ENCODE data around the gene FAM193B.

Gene FAM193B

DNA sequence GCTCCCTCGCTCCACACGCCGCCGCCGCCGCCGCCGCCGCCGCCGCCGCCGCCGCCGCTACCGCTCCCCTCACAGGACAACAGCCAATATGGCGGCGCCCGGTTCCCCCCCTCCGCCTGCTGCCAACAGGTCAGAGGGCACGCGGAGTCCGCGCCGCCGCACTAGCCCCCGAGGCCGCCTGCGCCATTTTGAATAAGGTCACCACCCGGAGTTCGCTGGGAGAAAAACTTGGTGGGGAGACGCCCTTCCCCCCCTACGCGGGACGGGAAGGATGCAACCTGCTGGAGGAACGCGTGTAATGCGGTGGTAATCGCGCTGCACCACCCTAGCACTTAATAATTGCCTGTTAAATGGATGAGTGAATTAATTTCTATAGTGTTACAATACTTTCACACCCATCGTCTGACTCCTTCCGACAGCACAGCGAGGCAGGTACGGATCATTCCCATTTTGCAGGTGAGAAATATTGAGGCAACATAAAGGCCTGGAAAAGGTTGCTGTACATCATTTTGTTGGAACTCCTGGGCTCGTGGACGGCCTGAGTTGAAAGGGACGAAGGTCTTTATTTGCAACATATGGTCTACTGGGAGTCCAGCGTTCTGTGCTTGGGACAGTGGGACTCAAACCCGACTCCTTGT is at the start of gene FAM193B:
Gene FAM193B (minus strand): TSS at position 90 of the 638 bp plus-strand sequence. CDS start 105 bp downstream, outside the sequence.
- DNase-seq (ENCODE audit: low read depth), result no peak

DNA sequence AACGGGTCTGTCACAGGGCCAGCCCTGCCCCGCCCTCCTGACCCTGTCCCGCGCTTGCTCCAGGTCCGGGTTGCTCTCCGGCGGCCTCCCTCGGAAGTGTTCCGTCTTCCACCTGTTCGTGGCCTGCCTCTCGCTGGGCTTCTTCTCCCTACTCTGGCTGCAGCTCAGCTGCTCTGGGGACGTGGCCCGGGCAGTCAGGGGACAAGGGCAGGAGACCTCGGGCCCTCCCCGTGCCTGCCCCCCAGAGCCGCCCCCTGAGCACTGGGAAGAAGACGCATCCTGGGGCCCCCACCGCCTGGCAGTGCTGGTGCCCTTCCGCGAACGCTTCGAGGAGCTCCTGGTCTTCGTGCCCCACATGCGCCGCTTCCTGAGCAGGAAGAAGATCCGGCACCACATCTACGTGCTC is 49.8 kb upstream of the FAM193B start:
- no peak for DNase-seq (ENCODE audit: low read depth)

DNA sequence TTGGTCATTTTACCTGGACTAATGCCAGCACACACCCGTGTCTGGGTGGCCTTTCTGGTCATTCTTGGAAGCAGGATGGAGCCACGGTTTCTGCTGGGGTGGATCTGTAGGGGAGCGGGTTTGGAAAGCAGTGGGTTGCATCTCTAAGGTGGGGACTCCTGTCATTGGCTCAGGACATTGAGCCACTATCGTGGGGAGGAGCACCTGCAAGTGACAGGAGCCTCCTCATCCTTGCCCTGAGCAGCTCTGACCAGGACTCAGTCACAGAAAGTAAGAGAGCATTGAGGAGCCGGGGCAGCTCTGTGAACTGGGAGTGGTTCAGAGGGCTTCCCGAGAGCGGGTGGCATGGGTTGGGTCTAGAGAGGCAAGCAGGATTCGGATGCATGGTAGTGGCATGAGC is 49.3 kb upstream of the FAM193B start:
- DNase-seq (ENCODE audit: low read depth), result no peak

DNA sequence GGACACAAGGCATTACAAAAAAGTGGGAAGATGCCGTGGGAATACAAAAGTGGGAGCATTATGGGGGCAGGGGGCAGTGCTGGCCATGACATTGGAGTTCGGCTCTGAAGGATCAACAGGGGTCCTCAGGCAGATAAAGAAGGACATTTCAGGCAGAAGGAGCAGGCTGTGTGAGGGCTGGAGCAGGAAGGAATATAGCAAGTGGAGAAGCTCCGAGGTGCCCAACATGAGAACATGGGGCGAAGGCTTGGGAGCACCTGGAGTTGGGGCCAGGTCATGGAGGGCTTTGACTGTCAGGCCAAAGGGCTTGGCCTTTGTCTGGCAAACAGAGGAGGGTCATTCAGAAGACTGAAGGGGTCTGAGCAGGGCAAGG is 48.1 kb upstream of the FAM193B start:
- DNase-seq (ENCODE audit: low read depth), result no peak

DNA sequence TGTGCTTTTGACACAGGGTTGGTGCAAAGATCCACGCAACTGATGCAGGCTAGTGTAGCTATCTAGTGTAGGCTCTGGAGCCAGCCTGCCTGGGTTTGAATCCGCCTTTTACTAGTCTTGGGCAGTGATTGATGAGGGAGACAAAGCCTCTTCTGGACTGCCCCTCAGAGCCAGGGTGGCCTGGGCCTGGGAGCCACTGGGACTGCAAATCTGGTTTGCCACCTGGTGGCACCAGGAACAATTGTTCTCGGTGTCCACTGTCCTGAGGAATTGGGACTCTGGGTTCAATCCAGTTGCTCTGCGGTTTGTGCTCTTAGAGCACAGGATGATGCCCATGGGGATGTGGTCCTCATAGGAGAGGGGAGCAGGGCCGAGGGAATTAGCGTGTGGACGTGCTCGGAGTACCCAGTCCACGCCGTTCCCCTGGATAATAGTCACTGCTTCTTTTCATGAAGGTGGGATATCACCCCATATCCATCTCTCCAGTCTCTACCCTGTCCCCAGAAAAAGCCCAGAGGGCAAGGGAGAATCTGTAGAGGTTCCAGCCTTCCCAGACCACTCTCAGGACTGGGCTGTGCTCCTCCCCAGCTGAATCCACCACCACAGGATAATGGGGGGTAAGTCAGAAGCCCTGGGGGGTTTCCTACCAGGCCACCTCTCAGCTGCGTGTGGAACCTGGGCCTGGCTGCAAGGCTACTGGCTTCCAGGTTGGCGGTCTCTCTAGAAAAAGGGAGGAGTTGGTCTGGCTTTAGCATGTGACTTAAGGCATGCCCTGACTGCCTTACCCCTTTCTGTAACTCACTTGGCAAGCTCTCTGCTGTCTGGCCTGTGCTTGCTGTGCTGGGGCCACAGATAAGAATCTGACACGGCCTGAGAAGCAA is 47.5 kb upstream of the FAM193B start:
- DNase-seq (ENCODE audit: low read depth), result no peak

DNA sequence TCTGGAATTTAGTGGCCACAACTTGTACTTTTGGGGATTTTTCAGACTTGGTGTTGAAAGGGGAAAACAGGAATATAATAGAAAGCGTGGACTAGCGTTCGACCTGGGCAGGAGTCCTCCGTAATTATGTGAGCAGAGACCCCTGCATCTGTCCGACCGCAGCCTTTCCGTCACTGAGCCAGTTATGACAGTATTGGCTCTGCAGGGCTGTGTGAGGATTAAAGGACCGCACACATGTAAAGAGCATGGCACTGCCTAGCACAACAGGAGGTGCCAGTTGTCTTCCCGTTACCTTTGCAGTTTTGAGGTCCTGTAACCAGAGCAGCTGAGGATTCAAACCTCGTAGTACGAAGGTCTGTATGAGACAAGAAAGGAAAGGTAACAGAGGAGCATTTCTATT is 46.8 kb upstream of the FAM193B start:
- DNase-seq (ENCODE audit: low read depth), result no peak

DNA sequence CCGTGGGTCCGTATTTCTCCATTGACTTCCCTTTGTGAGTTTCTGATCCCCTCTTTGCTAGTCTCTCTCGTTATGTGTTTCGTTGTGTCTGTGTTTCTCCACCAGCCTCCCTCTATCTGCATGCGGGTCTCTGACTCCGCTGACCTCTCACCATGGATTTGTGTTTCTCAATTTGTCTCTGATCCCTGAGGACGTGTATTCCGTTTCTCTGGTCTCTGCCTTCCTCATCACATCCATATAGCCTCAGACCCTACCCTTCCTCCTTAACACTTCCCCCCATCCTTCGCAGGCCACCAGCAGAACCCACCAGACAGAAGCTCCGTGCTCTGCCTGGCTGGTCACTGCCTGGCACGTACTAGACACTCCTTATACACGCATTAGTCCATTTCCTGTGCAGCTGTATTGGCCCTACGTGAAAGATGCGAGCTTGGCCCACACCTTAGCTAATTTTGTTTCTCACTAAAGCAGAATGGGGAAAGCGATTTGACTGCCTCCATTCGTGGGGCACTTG is 46.2 kb upstream of the FAM193B start:
- DNase-seq (ENCODE audit: low read depth), result no peak

DNA sequence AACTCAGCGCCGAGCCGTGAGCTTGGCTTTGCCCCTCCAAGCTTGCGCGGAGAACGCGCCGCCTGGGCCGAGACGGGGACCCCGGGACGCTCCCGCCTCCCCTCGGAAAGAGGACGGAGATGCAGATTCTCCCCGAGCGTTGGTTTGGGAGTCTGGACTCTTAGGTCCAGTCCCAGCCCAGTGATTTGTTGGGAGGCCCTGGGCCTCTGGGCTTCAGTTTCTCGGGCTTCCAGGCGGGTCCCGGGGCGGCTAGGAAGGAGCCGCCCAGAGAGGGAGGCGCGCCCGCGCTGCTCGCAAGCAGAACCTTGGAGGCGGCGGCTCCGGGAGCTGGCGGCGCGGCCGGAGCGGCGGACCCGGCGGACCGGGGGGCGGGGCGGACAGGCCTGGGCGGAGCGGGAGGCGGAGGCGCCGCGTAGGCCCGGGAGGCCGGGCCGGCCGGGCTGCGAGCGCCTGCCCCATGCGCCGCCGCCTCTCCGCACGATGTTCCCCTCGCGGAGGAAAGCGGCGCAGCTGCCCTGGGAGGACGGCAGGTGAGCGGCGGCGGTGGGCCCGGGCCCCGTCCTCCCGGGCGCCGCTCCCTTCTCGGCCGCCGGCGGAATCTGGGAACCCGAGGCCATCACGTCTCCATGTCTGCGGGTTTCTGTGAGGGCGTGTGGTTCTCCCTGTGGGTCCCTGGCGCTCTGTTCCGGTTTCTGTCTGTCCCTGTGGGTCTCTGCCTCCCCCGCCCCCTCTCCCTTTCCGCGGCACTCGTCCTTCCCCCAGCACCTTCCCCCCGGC is 45.6 kb upstream of the FAM193B start, which contains the start of gene B4GALT7:
Gene B4GALT7 (plus strand): TSS at position 402 of the 777 bp plus-strand sequence. CDS start 79 bp downstream, at position 481.
- DNase-seq (ENCODE audit: low read depth), result no peak

DNA sequence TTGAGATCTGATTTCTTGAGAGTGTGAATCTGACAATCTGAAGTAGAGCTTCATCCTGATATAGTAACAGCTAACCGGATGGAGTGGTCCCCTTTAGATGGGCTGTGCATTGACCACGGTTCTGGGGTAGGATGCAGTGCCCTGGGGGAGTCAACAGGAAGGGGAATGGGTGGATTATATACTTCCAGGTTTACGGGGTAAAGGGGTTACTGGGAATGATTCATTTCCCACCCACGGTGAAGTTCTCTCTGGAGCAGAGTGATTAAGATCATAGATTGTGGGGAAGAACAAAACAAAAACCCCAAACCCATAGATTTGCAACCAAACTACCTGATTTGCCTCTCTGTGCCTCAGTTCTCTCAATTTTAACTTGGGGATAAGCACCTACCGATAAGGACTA is 44.1 kb upstream of the FAM193B start:
- no peak for DNase-seq (ENCODE audit: low read depth)

DNA sequence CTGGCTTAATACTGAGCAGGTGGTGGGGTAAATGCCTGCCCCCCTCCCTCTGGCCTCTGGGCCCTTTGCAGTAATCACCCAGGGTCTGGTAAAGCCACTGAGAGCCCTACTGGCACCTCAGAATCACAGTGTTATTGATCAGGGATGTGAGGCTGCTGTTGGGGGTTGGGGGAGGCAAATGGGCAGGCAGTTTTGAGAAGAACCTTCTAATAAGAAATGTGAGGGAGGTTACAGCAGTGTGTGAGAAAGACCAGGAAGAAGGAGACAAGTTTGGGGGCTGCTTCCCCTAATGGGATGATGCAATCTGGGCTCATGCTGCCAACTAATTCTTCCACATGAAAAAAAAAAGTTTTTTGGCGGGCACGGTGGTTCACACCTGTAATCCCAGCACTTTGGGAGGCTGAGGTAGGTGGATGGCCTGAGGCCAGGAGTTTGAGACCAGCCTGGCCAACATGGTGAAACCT is 42.4 kb upstream of the FAM193B start:
- no peak for DNase-seq (ENCODE audit: low read depth)

DNA sequence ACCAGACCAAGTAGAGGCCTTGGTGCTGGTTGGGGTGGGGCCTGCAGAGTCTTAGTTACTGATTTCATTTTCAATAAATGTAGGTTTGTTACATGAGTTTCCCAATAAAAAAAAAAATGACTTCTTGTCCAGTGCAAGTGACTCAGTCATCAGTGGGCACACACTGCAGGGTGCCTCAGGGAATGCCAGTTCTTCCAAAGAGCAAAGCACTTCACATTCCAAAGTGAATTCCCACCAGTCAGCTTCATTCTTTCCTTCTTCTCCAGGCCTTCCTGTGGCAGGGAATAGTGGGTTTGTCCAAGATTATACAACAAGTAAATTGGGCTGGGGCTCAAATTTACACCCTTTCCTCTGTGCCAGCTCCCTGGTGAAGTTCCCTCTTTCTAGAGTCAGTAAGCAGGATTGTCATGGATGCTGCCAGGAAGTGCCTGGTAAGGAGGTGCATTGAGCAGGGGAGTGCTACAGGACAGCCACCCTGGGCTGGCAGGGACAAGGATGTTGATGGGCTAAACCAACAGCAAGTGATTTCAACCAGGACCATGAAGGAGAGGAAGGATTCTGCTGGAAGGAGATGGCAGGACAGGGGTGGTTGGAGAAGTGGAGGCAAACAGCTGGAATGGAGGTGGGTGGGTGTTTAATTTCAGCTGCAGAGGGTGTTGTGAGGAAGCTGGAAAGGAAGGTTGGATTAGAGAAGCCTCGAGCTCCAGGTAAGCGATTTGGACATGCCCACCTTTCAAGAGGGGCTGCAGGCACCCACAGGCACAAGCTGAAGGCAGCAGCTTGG is 41.8 kb upstream of the FAM193B start:
- no peak for DNase-seq (ENCODE audit: low read depth)

DNA sequence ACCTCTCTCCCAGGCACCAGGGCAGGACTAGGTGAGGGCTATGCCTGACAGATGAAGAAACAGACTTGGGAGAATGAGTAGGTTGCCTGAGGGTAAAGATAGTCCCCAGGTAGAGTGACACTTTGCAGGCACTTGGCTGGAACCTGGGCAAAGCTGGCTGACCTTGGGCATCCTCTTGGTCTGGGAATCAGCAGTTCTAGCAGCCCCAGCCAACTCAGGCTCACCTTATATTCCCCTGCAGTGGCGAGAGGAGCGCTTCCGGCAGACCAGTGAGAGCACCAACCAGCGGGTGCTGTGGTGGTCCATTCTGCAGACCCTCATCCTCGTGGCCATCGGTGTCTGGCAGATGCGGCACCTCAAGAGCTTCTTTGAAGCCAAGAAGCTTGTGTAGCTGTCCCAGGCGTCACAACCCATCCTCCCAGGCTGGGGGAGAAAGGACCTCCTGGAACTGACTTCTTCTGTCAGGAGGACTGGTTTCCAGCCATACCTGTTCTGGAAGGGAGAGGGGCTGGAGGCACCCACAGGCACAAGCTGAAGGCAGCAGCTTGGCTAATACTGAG is 40.7 kb upstream of the FAM193B start:
- no peak for DNase-seq (ENCODE audit: low read depth)

DNA sequence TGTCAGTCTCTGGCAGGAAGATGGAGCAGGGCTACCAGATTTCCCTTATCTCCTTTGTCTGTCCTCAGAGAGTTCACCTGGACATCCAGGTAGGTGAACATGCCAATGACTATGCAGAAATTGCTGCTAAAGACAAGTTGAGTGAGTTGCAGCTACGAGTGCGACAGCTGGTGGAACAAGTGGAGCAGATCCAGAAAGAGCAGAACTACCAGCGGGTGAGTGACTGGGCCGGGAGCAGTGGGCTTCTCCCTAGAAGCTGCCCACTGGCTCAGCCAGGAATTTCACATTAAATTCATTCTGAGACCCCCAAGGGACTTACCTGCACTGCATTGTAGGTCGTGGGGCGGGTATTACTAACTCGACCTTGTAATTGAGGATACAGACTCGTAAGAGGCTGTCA is 39.7 kb upstream of the FAM193B start:
- no peak for DNase-seq (ENCODE audit: low read depth)

DNA sequence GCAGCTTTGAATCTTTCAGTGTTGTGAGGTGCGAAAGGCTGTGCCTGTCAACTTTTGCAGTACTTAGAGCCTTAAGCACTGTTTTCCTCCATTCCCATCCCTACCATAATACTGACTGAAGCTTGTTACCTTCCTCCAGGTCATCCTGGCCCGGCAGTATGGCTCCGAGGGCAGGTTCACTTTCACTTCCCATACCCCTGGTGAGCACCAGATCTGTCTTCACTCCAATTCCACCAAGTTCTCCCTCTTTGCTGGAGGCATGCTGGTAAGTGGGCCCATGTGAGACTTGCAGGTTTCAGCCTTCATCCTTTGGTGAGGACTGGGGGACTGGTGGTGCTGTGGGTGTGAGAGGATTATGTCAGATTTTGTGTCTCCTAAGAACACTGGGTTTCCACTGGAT is 39.1 kb upstream of the FAM193B start:
- no peak for DNase-seq (ENCODE audit: low read depth)

DNA sequence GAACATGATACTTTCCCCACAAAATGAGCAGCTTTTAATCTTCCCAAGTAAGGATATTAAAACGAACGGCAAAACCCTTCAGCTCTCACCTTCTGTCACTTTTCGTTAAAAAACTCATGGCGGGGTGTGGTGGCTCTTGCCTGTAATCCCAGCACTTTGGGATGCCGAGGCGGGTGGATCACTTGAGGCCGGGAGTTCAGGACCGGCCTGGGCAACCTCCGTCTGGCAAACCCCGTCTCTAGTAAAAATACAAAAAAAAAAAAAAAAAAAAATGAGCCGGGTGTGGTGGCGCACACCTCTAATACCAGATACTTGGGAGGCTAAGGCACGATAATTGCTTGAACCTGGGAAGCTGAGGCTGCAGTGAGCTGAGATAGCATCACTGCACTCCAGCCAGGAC is 38.5 kb upstream of the FAM193B start:
- DNase-seq (ENCODE audit: low read depth), result no peak

DNA sequence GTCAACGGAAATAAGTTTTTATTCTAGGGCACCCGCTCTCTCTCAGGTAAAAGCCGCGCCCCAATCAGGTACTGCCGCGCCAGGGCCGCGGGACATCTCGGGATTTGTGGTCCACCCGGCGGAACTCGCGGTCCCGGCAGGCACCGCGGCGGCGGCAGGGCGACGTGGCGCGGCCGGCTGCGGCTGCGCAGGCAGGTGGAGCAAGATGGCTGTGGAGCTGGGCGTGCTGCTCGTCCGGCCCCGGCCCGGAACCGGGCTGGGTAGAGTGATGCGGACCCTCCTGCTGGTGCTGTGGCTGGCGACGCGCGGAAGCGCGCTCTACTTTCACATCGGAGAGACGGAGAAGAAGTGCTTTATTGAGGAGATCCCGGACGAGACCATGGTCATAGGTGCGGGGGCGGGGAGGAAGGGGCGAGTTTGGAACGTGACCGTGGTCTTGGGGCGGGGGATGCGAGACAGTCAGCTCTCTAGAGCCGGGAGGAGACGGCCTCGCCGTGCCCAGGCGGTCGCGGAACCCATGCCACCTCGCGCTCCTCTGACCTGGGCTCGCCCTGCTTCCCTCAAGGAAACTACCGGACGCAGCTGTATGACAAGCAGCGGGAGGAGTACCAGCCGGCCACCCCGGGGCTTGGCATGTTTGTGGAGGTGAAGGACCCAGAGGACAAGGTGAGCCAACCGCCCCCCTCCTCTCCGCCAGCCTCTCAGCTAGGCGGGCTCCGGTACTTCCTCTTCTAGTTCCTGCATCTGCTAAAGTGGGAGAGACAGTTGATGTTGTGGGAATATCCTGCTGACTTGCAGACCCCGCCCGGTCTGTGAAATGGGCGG is 37.9 kb upstream of the FAM193B start, which contains the start of gene TMED9:
Gene TMED9 (plus strand): TSS at position 194 of the 825 bp plus-strand sequence. CDS start 12 bp downstream, at position 206.
- DNase-seq (ENCODE audit: low read depth), result no peak

DNA sequence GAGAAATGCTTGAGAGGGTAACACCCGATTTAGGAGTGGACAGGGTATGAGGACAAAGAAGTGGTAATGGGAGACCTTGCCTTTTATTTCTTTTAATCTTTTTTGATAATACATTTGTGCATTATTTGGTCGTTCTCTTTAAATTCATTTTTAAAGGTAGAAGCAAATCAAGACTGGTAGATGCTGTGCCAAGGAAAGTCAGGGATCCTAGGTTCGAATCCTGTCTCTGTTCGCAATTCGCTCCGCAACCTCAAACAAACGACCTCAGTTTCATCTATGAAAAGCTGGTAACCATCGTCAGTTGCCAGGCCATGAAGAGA is 37.3 kb upstream of the FAM193B start:
- DNase-seq (ENCODE audit: low read depth), result no peak

DNA sequence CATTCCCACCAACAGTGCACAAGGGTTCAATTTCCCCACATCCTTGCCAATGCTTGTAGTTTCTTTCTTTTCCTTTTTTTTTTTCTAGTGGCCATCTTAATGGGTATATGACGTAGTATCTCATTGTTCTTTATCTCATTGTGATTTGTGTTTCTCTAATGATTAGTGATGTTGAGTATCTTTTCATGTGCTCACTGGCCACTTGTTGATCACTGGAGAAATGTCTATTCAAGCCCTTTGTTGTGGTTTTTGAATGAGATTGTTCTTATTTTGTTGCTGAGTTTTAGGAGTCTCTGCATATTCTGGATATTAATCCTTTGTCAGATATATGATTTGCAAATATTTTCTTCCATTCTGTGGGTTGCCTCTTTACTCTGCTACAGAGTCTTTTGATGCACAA is 36.0 kb upstream of the FAM193B start:
- DNase-seq (ENCODE audit: low read depth), result no peak

DNA sequence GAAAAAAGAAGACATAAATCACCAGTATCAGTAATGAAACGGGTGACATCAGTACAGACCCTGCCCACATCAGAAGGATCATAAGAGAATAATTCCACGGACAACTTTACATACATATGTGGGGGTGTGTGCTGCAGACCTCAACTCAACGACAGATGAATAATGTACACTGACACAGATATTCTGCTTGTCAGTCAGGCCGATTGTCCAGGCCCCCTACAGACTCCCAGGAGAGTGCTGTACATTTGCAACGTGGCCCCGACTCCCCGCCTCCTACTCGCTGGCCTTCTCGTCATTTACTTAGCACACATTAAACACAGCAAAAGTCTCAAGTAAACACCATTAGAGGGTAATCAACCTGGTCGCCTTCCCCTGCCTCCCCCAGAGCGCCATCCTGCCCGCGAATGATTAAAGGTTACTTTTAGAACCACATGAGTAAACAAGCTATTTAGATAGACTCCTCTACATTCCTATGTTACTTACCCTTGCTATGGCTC is 34.1 kb upstream of the FAM193B start:
- no peak for DNase-seq (ENCODE audit: low read depth)

DNA sequence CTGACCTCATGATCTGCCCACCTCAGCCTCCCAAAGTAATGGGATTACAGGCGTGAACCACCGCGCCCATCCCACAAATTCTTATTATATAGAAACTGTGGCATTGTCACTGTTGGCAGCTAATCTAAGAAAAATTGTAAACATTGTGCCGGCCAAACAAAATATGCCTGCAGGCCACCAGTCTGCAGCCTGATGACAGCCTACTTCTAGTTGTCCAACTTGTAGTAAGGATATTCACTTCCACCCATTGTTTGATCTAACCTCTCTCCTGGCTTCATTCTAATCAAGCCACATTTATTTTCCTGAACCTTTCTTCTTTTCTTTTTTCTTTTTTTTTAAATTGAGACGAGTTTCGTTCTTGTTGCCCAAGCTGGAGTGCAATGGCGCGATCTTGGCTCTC is 24.0 kb upstream of the FAM193B start:
- DNase-seq (ENCODE audit: low read depth), result no peak
